ENCODE results near the gene FAM43B. TPM values are rescaled to one million over a fixed set of nuclear protein-coding genes. Genes with fewer than 3 reads are reported as not detected.

Gene FAM43B
- total RNA-seq, 1 donor from 2014 or later, result not detected

Other genes with a start within 250 kb of the FAM43B start
- 1.8 and 1.9 TPM in 2 replicates for gene CAMK2N1, start 66.4 kb upstream of the FAM43B start, total RNA-seq
- gene MUL1, start 44.4 kb upstream of the FAM43B start, total RNA-seq, result 22.0 and 22.8 TPM in 2 replicates
- gene CDA, start 36.5 kb downstream of the FAM43B start, total RNA-seq, result not detected in 2 replicates
- gene PINK1, start 80.9 kb downstream of the FAM43B start, total RNA-seq, result 2.6 and 3.3 TPM in 2 replicates
- gene DDOST, start 108.8 kb downstream of the FAM43B start, total RNA-seq, result 167 and 174 TPM in 2 replicates
- not detected in 2 replicates for gene KIF17, start 165.4 kb downstream of the FAM43B start, total RNA-seq
- gene SH2D5, start 180.1 kb downstream of the FAM43B start, total RNA-seq, result 0.08 and 0.15 TPM in 2 replicates
- gene HP1BP3, start 234.7 kb downstream of the FAM43B start, total RNA-seq, result 212 and 220 TPM in 2 replicates